HepG2 (cell line): Measurements from ENCODE around the gene KRTAP10-4. TPM values are rescaled to one million over a fixed set of nuclear protein-coding genes. Genes with fewer than 3 reads are reported as not detected.

Source experiments
- ATAC-seq: fragments of 200-7000 bp; cut with Tn5 transposase; 3 replicates; pipeline ENCODE4 v1.9.1; 2020; ENCODE audit warnings: mild to moderate bottlenecking, moderate library complexity
- BruUV-seq: library from RNA; stranded (reverse); fragments of 400-500 nt; replicated peaks from 2 replicates; lab custom pipeline; 2021; lab: Mats Ljungman, UMichigan
- CTCF ChIA-PET: fragments of 300-600 bp; formaldehyde crosslinking; extraction: SDS; loops from one replicate; lab custom pipeline; 2021; ENCODE audit warnings: low total read pairs, inconsistent platforms, low intra/inter-chr PET ratio; lab: Yijun Ruan, JAX
- POLR2A ChIA-PET: fragments of 350-600 bp; sonication (Branson Sonifier 250); formaldehyde crosslinking; loops from one replicate; lab custom pipeline; 2020; ENCODE audit warnings: antibody characterized with exemption, inconsistent platforms; lab: Yijun Ruan, JAX
- DNase-seq: peaks from one replicate; pipeline ENCODE4 v3.0.0-alpha.2; 2015; ENCODE audit warnings: low spot score
- FAIRE-seq: peaks from 3 replicates; lab custom pipeline; 2011; peaks lifted over from hg19 to GRCh38; lab: Jason Lieb, UNC
- H2AFZ ChIP-seq: one replicate; pipeline ENCODE4 v1.6.1; 2011; ENCODE audit warnings: low read length, inconsistent platforms
- H3K27ac ChIP-seq: fragments of 300-600 bp; 3 replicates; pipeline ENCODE4 v1.8.0; 2011; ENCODE audit warnings: mixed run types, mild to moderate bottlenecking, mixed read lengths, low read length, inconsistent platforms; ENCODE audit not compliant: insufficient read depth; ENCODE audit errors: extremely low read length
- H3K27me3 ChIP-seq, 2 experiments: fragments of 200-600 bp in 1 of 2; 2 replicates in 1 of 2; 3 replicates in 1 of 2; pipeline versions ENCODE4 v1.6.0 to v1.8.0; 2011; ENCODE audit warnings: low read length in 2 of 2, mild to moderate bottlenecking in 2 of 2, moderate library complexity in 2 of 2, inconsistent platforms in 1 of 2; ENCODE audit not compliant: insufficient read depth in 2 of 2, control insufficient read depth in 1 of 2
- H3K36me3 ChIP-seq, 2 experiments: fragments of 200-600 bp in 1 of 2; replicated peaks in 1 of 2; 2 replicates in 1 of 2; 3 replicates in 1 of 2; pipeline versions ENCODE4 v1.5.1 to v1.8.0; 2011; ENCODE audit warnings: low read length in 2 of 2, inconsistent platforms in 1 of 2; ENCODE audit not compliant: insufficient read depth in 2 of 2, control insufficient read depth in 1 of 2
- H3K4me1 ChIP-seq: 2 replicates; pipeline ENCODE4 v1.5.1; 2012; ENCODE audit warnings: low read length, inconsistent platforms; ENCODE audit not compliant: insufficient read depth
- H3K4me2 ChIP-seq: 2 replicates; pipeline ENCODE4 v1.6.0; 2011; ENCODE audit warnings: low read depth, low read length, inconsistent platforms
- H3K4me3 ChIP-seq, 3 experiments: fragments of 200-600 bp in 1 of 3; sonication (generic), shearing (Covaris generic) in 1 of 3; replicated peaks in 1 of 3; 2 replicates each; pipeline ENCODE4 v1.5.1; 2011 to 2016; ENCODE audit warnings: low read length in 3 of 3, inconsistent platforms in 2 of 3, low read depth in 2 of 3, mild to moderate bottlenecking in 2 of 3, control low read depth in 1 of 3, mixed read lengths in 1 of 3; ENCODE audit not compliant: insufficient read depth in 1 of 3
- H3K79me2 ChIP-seq: one replicate; pipeline ENCODE4 v1.6.1; 2011; ENCODE audit warnings: low read length, inconsistent platforms; ENCODE audit not compliant: insufficient read depth
- H3K9ac ChIP-seq: 2 replicates; pipeline ENCODE4 v1.6.0; 2011; ENCODE audit warnings: mild to moderate bottlenecking, low read depth, low read length, inconsistent platforms; ENCODE audit not compliant: insufficient read depth
- H3K9me3 ChIP-seq: 2 replicates; pipeline ENCODE4 v1.5.1; 2012; ENCODE audit warnings: mild to moderate bottlenecking, low read length
- H4K20me1 ChIP-seq: 2 replicates; pipeline ENCODE4 v1.6.0; 2011; ENCODE audit warnings: inconsistent platforms, mild to moderate bottlenecking, low read length, moderate library complexity; ENCODE audit not compliant: insufficient read depth
- ATRX ChIP-seq: sonication (generic); formaldehyde crosslinking; IDR thresholded peaks from 2 replicates; pipeline ENCODE4 v1.4.0; 2020; ENCODE audit warnings: missing genetic modification reagents, borderline replicate concordance
- MIER2 ChIP-seq: IDR thresholded peaks from 2 replicates; pipeline ENCODE4 v1.6.1; 2016; ENCODE audit warnings: missing biosample characterization, missing genetic modification reagents
- MLLT10 ChIP-seq: sonication (generic); formaldehyde crosslinking; IDR thresholded peaks from 2 replicates; pipeline ENCODE4 v1.4.0; 2020; ENCODE audit warnings: missing genetic modification reagents
- RXRB ChIP-seq: IDR thresholded peaks from 2 replicates; pipeline ENCODE4 v1.6.1; 2016; ENCODE audit warnings: borderline replicate concordance, missing genetic modification reagents, missing compliant biosample characterization
- ZFP82 ChIP-seq: sonication (generic); formaldehyde crosslinking; IDR thresholded peaks from 2 replicates; pipeline ENCODE4 v1.5.1; 2020; ENCODE audit warnings: mild to moderate bottlenecking, missing genetic modification reagents, borderline replicate concordance
- ZNF143 ChIP-seq: sonication (generic); formaldehyde crosslinking; IDR thresholded peaks from 2 replicates; pipeline ENCODE4 v1.4.0; 2020; ENCODE audit warnings: missing genetic modification reagents
- WGBS: methylation state at CpG from one replicate; pipeline ENCODE4 v1.1.6; 2017; ENCODE audit warnings: low lambda C conversion rate; 5-methylcytosine and 5-hydroxymethylcytosine counted together
- in situ Hi-C: cut with HindIII; loops from 2 replicates; pipeline ENCODE4 v1.10.0; 2017; ENCODE audit warnings: low pct_unique_long_range_greater_than_20kb; ENCODE audit not compliant: extremely low pct_ligation_motif_present
- intact Hi-C: fragments of 100-400 bp; cut with micrococcal nuclease; formaldehyde crosslinking; loops from one replicate; pipeline ENCODE4 v1.10.0; 2022; ENCODE audit not compliant: unreplicated experiment
- polyA plus RNA-seq, 8 experiments: library from polyadenylated mRNA; depleted of rRNA in 3 of 8; stranded (reverse) in 7 of 8; unstranded in 1 of 8; fragments of >200 nt; fragmentation: Illumina TruSeq in 4 of 8; extraction: Trizol in 4 of 8; gene quantifications; 2 replicates each; pipeline versions ENCODE4 v1.2.1 to v1.2.3, GENCODE V29; 2011 to 2016; ENCODE audit warnings: low read depth in 4 of 8, missing spikeins in 1 of 8, mixed read lengths in 1 of 8; ENCODE audit not compliant: insufficient read depth in 1 of 8
- total RNA-seq, 5 experiments: library from RNA; depleted of rRNA; stranded (reverse); fragments of >200 nt; fragmentation: Illumina TruSeq; extraction: Trizol; gene quantifications; 2 replicates each; pipeline ENCODE4 v1.2.3, GENCODE V29; 2016; ENCODE audit warnings: low read depth in 1 of 5
- TF ChIP-seq, protein P1 (sequence below): sonication (generic); formaldehyde crosslinking; IDR thresholded peaks from 2 replicates; pipeline ENCODE4 v1.4.0; 2020; ENCODE audit warnings: missing genetic modification reagents, borderline replicate concordance
- TF ChIP-seq, protein P2 (sequence below): sonication (generic); formaldehyde crosslinking; conservative IDR thresholded peaks from 2 replicates; pipeline ENCODE4 v1.4.0; 2020; ENCODE audit warnings: mild to moderate bottlenecking, missing genetic modification reagents, moderate library complexity

KRTAP10-4 gene
- total and polyA plus RNA-seq, 2 of the 13 experiments (the other 11 are each of a cell fraction or from before 2014, with no cell fraction given): not detected

DNA sequence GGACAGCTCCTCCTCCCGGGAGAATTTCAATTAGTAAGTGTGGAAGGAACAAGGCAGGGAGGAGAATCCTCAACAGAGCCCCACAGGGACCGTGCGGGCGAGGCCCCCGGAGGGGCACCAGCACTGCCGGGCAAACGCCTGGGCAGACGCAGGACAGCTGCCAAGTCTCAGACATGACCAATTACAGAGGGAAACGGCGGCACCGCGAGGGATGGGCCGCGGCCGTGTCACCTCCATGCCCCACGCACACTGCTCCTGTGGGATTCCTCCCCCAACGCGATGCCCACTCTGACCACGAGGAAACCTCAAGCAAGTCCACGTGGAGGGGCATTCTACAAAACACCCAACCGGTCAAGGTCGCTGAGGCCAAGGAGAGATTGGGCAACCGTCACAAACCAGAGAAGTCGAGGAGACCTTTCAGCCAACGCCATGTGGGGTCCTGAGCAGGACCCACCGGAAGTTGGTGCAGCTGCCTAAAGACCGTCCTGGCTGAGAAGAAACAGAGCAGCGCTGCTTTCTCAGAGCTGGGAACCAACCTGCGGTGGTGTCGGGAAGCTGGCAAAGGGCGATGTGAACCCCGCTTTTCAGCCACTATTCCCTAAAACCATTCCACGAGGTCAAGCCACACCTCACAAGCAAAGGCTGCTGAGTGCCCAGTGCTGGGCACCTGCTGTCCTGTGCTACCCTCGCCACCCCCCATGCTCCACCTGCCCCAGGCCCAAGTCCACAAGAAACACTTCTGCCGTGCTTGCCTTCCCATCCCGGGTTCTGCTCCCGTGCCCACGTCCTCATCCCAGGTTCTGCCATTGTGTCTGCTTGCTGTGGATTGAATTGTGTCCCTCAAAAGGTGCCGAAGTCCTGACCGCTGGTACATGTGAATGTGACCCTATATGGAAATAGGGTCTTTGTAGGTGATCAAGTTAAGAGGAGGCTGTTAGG lies 1.4 kb upstream of the KRTAP10-4 start:
- ChIA-PET CTCF (no interaction called here), POLR2A (no interaction called here)
- intact Hi-C loops: no loop called here
- Histone ChIP-seq H3K36me3 (no peaks in the 10 kb centered on the region), H4K20me1 (no peaks in the 10 kb centered on the region), H3K9me3 (peaks cover 14% of the 10 kb centered on the region), H3K4me3 (no peak overlapping the region), H2AFZ (no peak overlapping the region), H3K79me2 (no peaks in the 10 kb centered on the region), H3K27me3 (no peaks in the 10 kb centered on the region; a peak in 1 of 5 replicates), H3K27ac (no peak overlapping the region), H3K4me2 (no peak overlapping the region), H3K4me1 (peaks cover 32% of the 10 kb centered on the region), H3K9ac (no peak overlapping the region)
- in situ Hi-C loops: no loop called here
- ATAC-seq (no peak), FAIRE-seq (no peak), DNase-seq (no peak)
- WGBS: 83% methylated on average over 29 of the region's 40 CpGs
- no TSS peak for BruUV-seq
- no peak for TF ChIP-seq ZNF143 (CRISPR knock-in tag)
- TF ChIP-seq RXRB (CRISPR knock-in tag): no peak
- TF ChIP-seq ZFP82 (CRISPR knock-in tag): no peak
- TF ChIP-seq, protein P1, sequence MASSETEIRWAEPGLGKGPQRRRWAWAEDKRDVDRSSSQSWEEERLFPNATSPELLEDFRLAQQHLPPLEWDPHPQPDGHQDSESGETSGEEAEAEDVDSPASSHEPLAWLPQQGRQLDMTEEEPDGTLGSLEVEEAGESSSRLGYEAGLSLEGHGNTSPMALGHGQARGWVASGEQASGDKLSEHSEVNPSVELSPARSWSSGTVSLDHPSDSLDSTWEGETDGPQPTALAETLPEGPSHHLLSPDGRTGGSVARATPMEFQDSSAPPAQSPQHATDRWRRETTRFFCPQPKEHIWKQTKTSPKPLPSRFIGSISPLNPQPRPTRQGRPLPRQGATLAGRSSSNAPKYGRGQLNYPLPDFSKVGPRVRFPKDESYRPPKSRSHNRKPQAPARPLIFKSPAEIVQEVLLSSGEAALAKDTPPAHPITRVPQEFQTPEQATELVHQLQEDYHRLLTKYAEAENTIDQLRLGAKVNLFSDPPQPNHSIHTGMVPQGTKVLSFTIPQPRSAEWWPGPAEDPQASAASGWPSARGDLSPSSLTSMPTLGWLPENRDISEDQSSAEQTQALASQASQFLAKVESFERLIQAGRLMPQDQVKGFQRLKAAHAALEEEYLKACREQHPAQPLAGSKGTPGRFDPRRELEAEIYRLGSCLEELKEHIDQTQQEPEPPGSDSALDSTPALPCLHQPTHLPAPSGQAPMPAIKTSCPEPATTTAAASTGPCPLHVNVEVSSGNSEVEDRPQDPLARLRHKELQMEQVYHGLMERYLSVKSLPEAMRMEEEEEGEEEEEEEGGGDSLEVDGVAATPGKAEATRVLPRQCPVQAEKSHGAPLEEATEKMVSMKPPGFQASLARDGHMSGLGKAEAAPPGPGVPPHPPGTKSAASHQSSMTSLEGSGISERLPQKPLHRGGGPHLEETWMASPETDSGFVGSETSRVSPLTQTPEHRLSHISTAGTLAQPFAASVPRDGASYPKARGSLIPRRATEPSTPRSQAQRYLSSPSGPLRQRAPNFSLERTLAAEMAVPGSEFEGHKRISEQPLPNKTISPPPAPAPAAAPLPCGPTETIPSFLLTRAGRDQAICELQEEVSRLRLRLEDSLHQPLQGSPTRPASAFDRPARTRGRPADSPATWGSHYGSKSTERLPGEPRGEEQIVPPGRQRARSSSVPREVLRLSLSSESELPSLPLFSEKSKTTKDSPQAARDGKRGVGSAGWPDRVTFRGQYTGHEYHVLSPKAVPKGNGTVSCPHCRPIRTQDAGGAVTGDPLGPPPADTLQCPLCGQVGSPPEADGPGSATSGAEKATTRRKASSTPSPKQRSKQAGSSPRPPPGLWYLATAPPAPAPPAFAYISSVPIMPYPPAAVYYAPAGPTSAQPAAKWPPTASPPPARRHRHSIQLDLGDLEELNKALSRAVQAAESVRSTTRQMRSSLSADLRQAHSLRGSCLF (CRISPR knock-in tag): no peak
- TF ChIP-seq, protein P2, sequence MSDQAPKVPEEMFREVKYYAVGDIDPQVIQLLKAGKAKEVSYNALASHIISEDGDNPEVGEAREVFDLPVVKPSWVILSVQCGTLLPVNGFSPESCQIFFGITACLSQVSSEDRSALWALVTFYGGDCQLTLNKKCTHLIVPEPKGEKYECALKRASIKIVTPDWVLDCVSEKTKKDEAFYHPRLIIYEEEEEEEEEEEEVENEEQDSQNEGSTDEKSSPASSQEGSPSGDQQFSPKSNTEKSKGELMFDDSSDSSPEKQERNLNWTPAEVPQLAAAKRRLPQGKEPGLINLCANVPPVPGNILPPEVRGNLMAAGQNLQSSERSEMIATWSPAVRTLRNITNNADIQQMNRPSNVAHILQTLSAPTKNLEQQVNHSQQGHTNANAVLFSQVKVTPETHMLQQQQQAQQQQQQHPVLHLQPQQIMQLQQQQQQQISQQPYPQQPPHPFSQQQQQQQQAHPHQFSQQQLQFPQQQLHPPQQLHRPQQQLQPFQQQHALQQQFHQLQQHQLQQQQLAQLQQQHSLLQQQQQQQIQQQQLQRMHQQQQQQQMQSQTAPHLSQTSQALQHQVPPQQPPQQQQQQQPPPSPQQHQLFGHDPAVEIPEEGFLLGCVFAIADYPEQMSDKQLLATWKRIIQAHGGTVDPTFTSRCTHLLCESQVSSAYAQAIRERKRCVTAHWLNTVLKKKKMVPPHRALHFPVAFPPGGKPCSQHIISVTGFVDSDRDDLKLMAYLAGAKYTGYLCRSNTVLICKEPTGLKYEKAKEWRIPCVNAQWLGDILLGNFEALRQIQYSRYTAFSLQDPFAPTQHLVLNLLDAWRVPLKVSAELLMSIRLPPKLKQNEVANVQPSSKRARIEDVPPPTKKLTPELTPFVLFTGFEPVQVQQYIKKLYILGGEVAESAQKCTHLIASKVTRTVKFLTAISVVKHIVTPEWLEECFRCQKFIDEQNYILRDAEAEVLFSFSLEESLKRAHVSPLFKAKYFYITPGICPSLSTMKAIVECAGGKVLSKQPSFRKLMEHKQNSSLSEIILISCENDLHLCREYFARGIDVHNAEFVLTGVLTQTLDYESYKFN (CRISPR knock-in tag): no peak
- no peak for TF ChIP-seq MLLT10 (CRISPR knock-in tag)
- no peak for TF ChIP-seq ATRX (CRISPR knock-in tag)
- TF ChIP-seq MIER2 (CRISPR knock-in tag): no peak
